ENCODE results near the gene UBE2V1. TPM values are rescaled to one million over a fixed set of nuclear protein-coding genes. Genes with fewer than 3 reads are reported as not detected.
A peak's percentile ranks its signal among the peaks of the same experiment; 100 is the strongest.

Gene UBE2V1
- polyA plus RNA-seq, 1 experiment = 101 TPM

GRCh38 chr20:50145566-50145965 is 32.6 kb upstream of the UBE2V1 start:
- H3K4me3 ChIP-seq (ENCODE audit: low read depth, low read length) = no peak overlapping the region
- CTCF ChIA-PET = interaction anchor here (1.2 to 1.7 kb wide), 4 partner anchors 9 to 24 kb away, joined by 3 to 6 read pairs (median 4); no protein-coding TSS in a partner anchor
- DNase-seq (ENCODE audit: low read depth) = no peak
- peaks cover 24% of the 10 kb centered on the region for H3K36me3 ChIP-seq (ENCODE audit: control insufficient read depth, insufficient read depth, low read length)
- TF ChIP-seq CTCF (IDR thresholded peaks at IDR 0.05; ENCODE audit: insufficient read depth, low read depth, low read length) = no peak
- no peaks in the 10 kb centered on the region for H3K27me3 ChIP-seq (ENCODE audit: control insufficient read depth, insufficient read depth, low read length)
- POLR2A ChIA-PET = no interaction called here

GRCh38 chr20:50144362-50144761 is 31.4 kb upstream of the UBE2V1 start:
- ChIA-PET POLR2A (interaction anchor here (1.3 kb wide), 1 partner anchor 9 kb away, joined by 16 read pairs; the partner anchor contains the start of gene PEDS1), CTCF (interaction anchor here (0.8 to 1.7 kb wide), 6 partner anchors 10 to 166 kb away, joined by 3 to 5 read pairs (median 4); no protein-coding TSS in a partner anchor)
- DNase-seq (ENCODE audit: low read depth) = peak; percentile 92
- no peak for TF ChIP-seq CTCF (IDR thresholded peaks at IDR 0.05; ENCODE audit: insufficient read depth, low read depth, low read length)
- Histone ChIP-seq H3K36me3 (ENCODE audit: control insufficient read depth, insufficient read depth, low read length) (peaks cover 30% of the 10 kb centered on the region), H3K27me3 (ENCODE audit: control insufficient read depth, insufficient read depth, low read length) (no peaks in the 10 kb centered on the region), H3K4me3 (ENCODE audit: low read depth, low read length) (no peak overlapping the region)

GRCh38 chr20:50142812-50143211 is 29.9 kb upstream of the UBE2V1 start:
- no peaks in the 10 kb centered on the region for H3K27me3 ChIP-seq (ENCODE audit: control insufficient read depth, insufficient read depth, low read length)
- ChIA-PET CTCF (interaction anchor here (1.3 kb wide), 1 partner anchor 22 kb away, joined by 4 read pairs; no protein-coding TSS in a partner anchor), POLR2A (no interaction called here)
- DNase-seq (ENCODE audit: low read depth) = no peak
- H3K4me3 ChIP-seq (ENCODE audit: low read depth, low read length) = no peak overlapping the region
- no peak for TF ChIP-seq CTCF (IDR thresholded peaks at IDR 0.05; ENCODE audit: insufficient read depth, low read depth, low read length)
- peaks cover 27% of the 10 kb centered on the region for H3K36me3 ChIP-seq (ENCODE audit: control insufficient read depth, insufficient read depth, low read length)

GRCh38 chr20:50141811-50142561 is 29.0 kb upstream of the UBE2V1 start:
- Histone ChIP-seq H3K27me3 (ENCODE audit: control insufficient read depth, insufficient read depth, low read length) (no peaks in the 10 kb centered on the region), H3K4me3 (ENCODE audit: low read depth, low read length) (no peak overlapping the region), H3K36me3 (ENCODE audit: control insufficient read depth, insufficient read depth, low read length) (peaks cover 27% of the 10 kb centered on the region)
- POLR2A ChIA-PET = no interaction called here
- CTCF ChIA-PET = interaction anchor here (1.3 to 1.6 kb wide), 2 partner anchors 12 to 21 kb away, joined by 4 to 5 read pairs; partner anchors contain the start of gene PEDS1
- no peak for DNase-seq (ENCODE audit: low read depth)
- no peak for TF ChIP-seq CTCF (IDR thresholded peaks at IDR 0.05; ENCODE audit: insufficient read depth, low read depth, low read length)

- CTCF ChIA-PET = interaction anchor here (0.9 to 1.6 kb wide), 4 partner anchors 9 to 162 kb away, joined by 3 to 5 read pairs (median 3); partner anchors contain the start of gene PEDS1
- Histone ChIP-seq H3K36me3 (ENCODE audit: control insufficient read depth, insufficient read depth, low read length) (peaks cover 29% of the 10 kb centered on the region), H3K4me3 (ENCODE audit: low read depth, low read length) (no peak overlapping the region), H3K27me3 (ENCODE audit: control insufficient read depth, insufficient read depth, low read length) (no peaks in the 10 kb centered on the region)
- no peak for TF ChIP-seq CTCF (IDR thresholded peaks at IDR 0.05; ENCODE audit: insufficient read depth, low read depth, low read length)
- DNase-seq (ENCODE audit: low read depth) = no peak
- POLR2A ChIA-PET = no interaction called here
Observed at GRCh38 chr20:50141018-50141675, 28.2 kb upstream of the UBE2V1 start.

All from BJ (cell line).